Measurements from ENCODE around the gene TSPAN9.

DNA sequence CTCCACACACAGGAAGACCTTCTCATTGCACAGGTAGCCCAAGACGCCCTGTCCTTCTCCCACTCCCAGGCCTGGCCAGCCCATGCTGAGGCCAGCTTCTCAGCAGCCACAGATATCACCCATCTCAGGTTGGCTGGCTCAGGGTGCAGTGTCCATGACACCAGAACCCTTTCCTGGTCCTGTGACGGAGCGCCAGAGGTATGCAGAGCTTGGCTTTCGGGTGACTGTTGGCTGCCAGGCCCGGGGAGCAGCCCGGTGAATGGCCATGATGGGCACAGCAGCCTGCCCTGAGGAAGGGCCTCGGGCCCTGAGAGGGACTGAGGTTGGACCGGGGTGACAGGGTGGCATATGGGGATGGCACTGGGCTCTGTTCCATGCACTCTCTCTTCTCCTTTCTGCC, 173.4 kb downstream of the TSPAN9 start:
- TF ChIP-seq EZH2 (IDR thresholded peaks at IDR 0.05; ENCODE audit: low read depth) = no peak
- TF ChIP-seq CTCF (conservative IDR thresholded peaks at IDR 0.05) = no peak
